ENCODE data around the gene ATAD5. TPM values are rescaled to one million over a fixed set of nuclear protein-coding genes. Genes with fewer than 3 reads are reported as not detected.

Gene ATAD5
- total and polyA plus RNA-seq, 4 donors = 0.44 to 4.8 (median 1.4) TPM

- Histone ChIP-seq H3K27me3 (ENCODE audit: control insufficient read depth in 3 of 3, insufficient read depth in 3 of 3, low read length in 2 of 3) (no peaks in the 10 kb centered on the region), H3K4me1 (ENCODE audit: control insufficient read depth in 5 of 5, insufficient read depth in 5 of 5, low read length in 5 of 5) (no peaks in the 10 kb centered on the region), H3K36me3 (ENCODE audit: control insufficient read depth in 4 of 4, insufficient read depth in 4 of 4, low read length in 4 of 4) (peaks cover 19 to 27% (median 22%) of the 10 kb centered on the region in 4 donors), H3K4me3 (no peak overlapping the region), H3K27ac (ENCODE audit: low read depth in 1 of 2, low read length in 1 of 2) (no peak overlapping the region), H3K9me3 (ENCODE audit: control insufficient read depth in 4 of 4, insufficient read depth in 3 of 4, low read length in 3 of 4) (no peaks in the 10 kb centered on the region), H3K9ac (ENCODE audit: insufficient read depth in 1 of 2, low read length in 2 of 2) (no peak overlapping the region)
- ATAC-seq (ENCODE audit: insufficient read depth, low FRiP score) = no peak
- no peak for DNase-seq
- 89 to 90% methylated on average over 4 of the region's 4 CpGs for WGBS, 2 donors
- no peak for TF ChIP-seq CTCF (IDR thresholded peaks at IDR 0.05; ENCODE audit: control extremely low read depth, extremely low read depth)
Observed at GRCh38 chr17:30796016-30796415, 35.8 kb upstream of the ATAD5 start.

DNA sequence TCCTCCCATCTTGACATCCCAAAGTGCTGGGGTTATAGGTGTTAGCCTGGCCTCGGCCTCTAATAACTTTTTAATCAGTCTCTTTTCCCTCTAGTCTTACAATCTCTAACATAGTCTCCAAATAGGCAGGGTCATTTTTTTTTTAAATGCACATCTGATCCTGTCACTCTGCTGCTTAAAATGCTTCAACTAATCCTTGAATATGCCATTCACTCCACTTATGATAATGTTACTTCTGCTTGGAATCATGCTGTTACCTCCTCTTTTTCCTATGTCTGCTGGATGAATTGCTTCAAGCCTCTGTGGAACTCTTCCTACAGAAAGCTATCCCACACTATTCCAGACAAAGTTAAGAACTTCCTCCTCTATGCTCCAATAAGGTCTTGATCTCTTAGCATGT lies 30.1 kb upstream of the ATAD5 start:
- peaks cover 11 to 20% (median 15%) of the 10 kb centered on the region in 4 donors for H3K36me3 ChIP-seq (ENCODE audit: control insufficient read depth in 4 of 4, insufficient read depth in 4 of 4, low read length in 4 of 4)
- no peak for TF ChIP-seq CTCF (IDR thresholded peaks at IDR 0.05; ENCODE audit: control extremely low read depth, extremely low read depth)
- H3K27ac ChIP-seq (ENCODE audit: low read depth in 1 of 2, low read length in 1 of 2) = no peak overlapping the region
- ATAC-seq (ENCODE audit: insufficient read depth, low FRiP score) (no peak), DNase-seq (no peak)
- no peak overlapping the region for H3K9ac ChIP-seq (ENCODE audit: insufficient read depth in 1 of 2, low read length in 2 of 2)
- no peak overlapping the region for H3K4me3 ChIP-seq
- H3K27me3 ChIP-seq (ENCODE audit: control insufficient read depth in 3 of 3, insufficient read depth in 3 of 3, low read length in 2 of 3) = no peaks in the 10 kb centered on the region
- no peaks in the 10 kb centered on the region for H3K4me1 ChIP-seq (ENCODE audit: control insufficient read depth in 5 of 5, insufficient read depth in 5 of 5, low read length in 5 of 5)
- no peaks in the 10 kb centered on the region for H3K9me3 ChIP-seq (ENCODE audit: control insufficient read depth in 4 of 4, insufficient read depth in 3 of 4, low read length in 3 of 4)
- 94 to 96% methylated on average over 1 of the region's 1 CpG for WGBS, 2 donors

- H3K9me3 ChIP-seq (ENCODE audit: control insufficient read depth in 4 of 4, insufficient read depth in 3 of 4, low read length in 3 of 4) = no peaks in the 10 kb centered on the region
- peaks cover 4 to 19% (median 13%) of the 10 kb centered on the region in 4 donors for H3K36me3 ChIP-seq (ENCODE audit: control insufficient read depth in 4 of 4, insufficient read depth in 4 of 4, low read length in 4 of 4)
- H3K9ac ChIP-seq (ENCODE audit: insufficient read depth in 1 of 2, low read length in 2 of 2) = no peak overlapping the region
- H3K27me3 ChIP-seq (ENCODE audit: control insufficient read depth in 3 of 3, insufficient read depth in 3 of 3, low read length in 2 of 3) = no peaks in the 10 kb centered on the region
- ATAC-seq (ENCODE audit: insufficient read depth, low FRiP score) (no peak), DNase-seq (no peak)
- H3K4me3 ChIP-seq = no peak overlapping the region
- TF ChIP-seq CTCF (IDR thresholded peaks at IDR 0.05; ENCODE audit: control extremely low read depth, extremely low read depth) = no peak
- WGBS, 2 donors = 64 to 76% methylated on average over 2 of the region's 2 CpGs
- no peak overlapping the region for H3K27ac ChIP-seq (ENCODE audit: low read depth in 1 of 2, low read length in 1 of 2)
- H3K4me1 ChIP-seq (ENCODE audit: control insufficient read depth in 5 of 5, insufficient read depth in 5 of 5, low read length in 5 of 5) = no peaks in the 10 kb centered on the region
Observed at GRCh38 chr17:30805944-30806456, 25.8 kb upstream of the ATAD5 start.

GRCh38 chr17:30807896-30808295 lies 23.9 kb upstream of the ATAD5 start:
- 82 to 89% methylated on average over 1 of the region's 1 CpG for WGBS, 2 donors
- ATAC-seq (ENCODE audit: insufficient read depth, low FRiP score) (no peak), DNase-seq (no peak)
- H3K27ac ChIP-seq (ENCODE audit: low read depth in 1 of 2, low read length in 1 of 2) = no peak overlapping the region
- H3K4me1 ChIP-seq (ENCODE audit: control insufficient read depth in 5 of 5, insufficient read depth in 5 of 5, low read length in 5 of 5) = peaks cover 0 to 6% (median 0%) of the 10 kb centered on the region in 5 donors
- no peak overlapping the region for H3K4me3 ChIP-seq
- TF ChIP-seq CTCF (IDR thresholded peaks at IDR 0.05; ENCODE audit: control extremely low read depth, extremely low read depth) = no peak
- H3K9me3 ChIP-seq (ENCODE audit: control insufficient read depth in 4 of 4, insufficient read depth in 3 of 4, low read length in 3 of 4) = no peaks in the 10 kb centered on the region
- peaks cover 4 to 11% (median 7%) of the 10 kb centered on the region in 4 donors for H3K36me3 ChIP-seq (ENCODE audit: control insufficient read depth in 4 of 4, insufficient read depth in 4 of 4, low read length in 4 of 4)
- no peaks in the 10 kb centered on the region for H3K27me3 ChIP-seq (ENCODE audit: control insufficient read depth in 3 of 3, insufficient read depth in 3 of 3, low read length in 2 of 3)
- H3K9ac ChIP-seq (ENCODE audit: insufficient read depth in 1 of 2, low read length in 2 of 2) = no peak overlapping the region

All from lung (tissue), 12 donors.